HG03060 (cell line): Measurements from ENCODE around the gene PTPRZ1.

Experiments
- ATAC-seq: cut with Tn5 transposase; IDR thresholded peaks from one replicate; pipeline ENCODE4 v1.9.1; 2021; ENCODE audit warnings: low read depth, moderate number of reproducible peaks; ENCODE audit not compliant: unreplicated experiment

PTPRZ1 gene

GRCh38 chr7:122100021-122100420, 227.1 kb downstream of the PTPRZ1 start:
- no peak for ATAC-seq

DNA sequence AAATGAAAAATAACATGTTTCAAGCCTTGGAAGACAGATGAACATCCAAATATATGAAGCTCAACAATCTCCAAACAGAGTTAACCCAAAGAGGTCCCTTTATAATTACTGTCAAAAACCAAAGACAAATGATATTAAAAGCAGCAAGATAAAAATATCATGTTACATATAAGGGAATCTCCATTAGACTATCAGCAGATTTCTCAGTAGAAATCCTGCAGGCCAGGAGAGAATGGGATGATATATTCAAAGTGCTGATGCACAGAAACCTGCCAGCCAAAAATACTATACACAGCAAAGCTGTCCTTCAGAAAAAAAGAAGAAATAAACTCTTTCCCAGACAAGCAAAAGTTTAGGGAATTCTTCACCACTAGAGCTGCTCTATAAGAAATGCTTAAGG, 230.1 kb downstream of the PTPRZ1 start:
- ATAC-seq, result no peak
